GM18951 (cell line): ENCODE results near the gene TRAF3IP1.
"Not testable (repeated sequence)": the region's sequence is repeated elsewhere in the genome, so short reads cannot be mapped to it uniquely, and the experiment has no call there.

Experiments used
- POLR2A ChIP-seq: IDR thresholded peaks from 4 replicates; pipeline ENCODE4 v1.6.1; 2011; ENCODE audit warnings: mild to moderate bottlenecking; ENCODE audit not compliant: insufficient read length, insufficient read depth; ENCODE audit errors: extremely low read depth
- in situ Hi-C: fragments of 300-500 bp; cut with MboI; formaldehyde crosslinking; loops from one replicate; pipeline ENCODE4 v1.12.0; 2022; ENCODE audit warnings: low sequenced_read_pairs, mixed read lengths, inconsistent platforms; ENCODE audit not compliant: unreplicated experiment

The TRAF3IP1 gene

GRCh38 chr2:238306672-238306998 lies 13.7 kb upstream of the TRAF3IP1 start:
- in situ Hi-C loops, result no loop called here
- TF ChIP-seq POLR2A, result no peak

GRCh38 chr2:238308177-238308576 lies 12.1 kb upstream of the TRAF3IP1 start:
- in situ Hi-C loops, result no loop called here
- no peak for TF ChIP-seq POLR2A

- in situ Hi-C loops, result not testable (repeated sequence)
These were observed 9.6 kb upstream of the TRAF3IP1 start for GRCh38 chr2:238310721-238311120.

- in situ Hi-C loops, result no loop called here
- no peak for TF ChIP-seq POLR2A
These were observed 6.9 kb upstream of the TRAF3IP1 start for GRCh38 chr2:238313289-238313990.

- in situ Hi-C loops, result no loop called here
- TF ChIP-seq POLR2A, result no peak
These were observed 6.3 kb upstream of the TRAF3IP1 start for GRCh38 chr2:238313991-238314350.

- in situ Hi-C loops, result no loop called here
- TF ChIP-seq POLR2A, result no peak
These were observed 5.7 kb upstream of the TRAF3IP1 start for GRCh38 chr2:238314576-238314975.

GRCh38 chr2:238315031-238315595 lies 5.2 kb upstream of the TRAF3IP1 start:
- TF ChIP-seq POLR2A, result no peak
- in situ Hi-C loops, result no loop called here

- in situ Hi-C loops, result no loop called here
- no peak for TF ChIP-seq POLR2A
These were observed 447 bp downstream of the TRAF3IP1 start for GRCh38 chr2:238320648-238321281.

GRCh38 chr2:238321467-238321866 lies 1.1 kb downstream of the TRAF3IP1 start:
- in situ Hi-C loops, result no loop called here
- no peak for TF ChIP-seq POLR2A

- in situ Hi-C loops, result no loop called here
- TF ChIP-seq POLR2A, result no peak
These were observed 1.7 kb downstream of the TRAF3IP1 start for GRCh38 chr2:238322001-238322411.

GRCh38 chr2:238324248-238324647 lies 3.9 kb downstream of the TRAF3IP1 start:
- in situ Hi-C loops, result not testable (repeated sequence)

GRCh38 chr2:238325694-238326093 lies 5.4 kb downstream of the TRAF3IP1 start:
- in situ Hi-C loops, result no loop called here
- no peak for TF ChIP-seq POLR2A

- in situ Hi-C loops, result no loop called here
- no peak for TF ChIP-seq POLR2A
These were observed 6.6 kb downstream of the TRAF3IP1 start for GRCh38 chr2:238326801-238327365.

- in situ Hi-C loops, result no loop called here
- TF ChIP-seq POLR2A, result no peak
These were observed 7.4 kb downstream of the TRAF3IP1 start for GRCh38 chr2:238327751-238328150.
